ENCODE measurements around the gene SLC8A1. TPM values are rescaled to one million over a fixed set of nuclear protein-coding genes. Genes with fewer than 3 reads are reported as not detected.

SLC8A1 gene
- total RNA-seq, 1 donor from 2014 or later: 9.6 TPM

GRCh38 chr2:40130251-40130994 lies 321.5 kb downstream of the SLC8A1 start:
- Histone ChIP-seq H2AFZ (replicated peaks) (no peak overlapping the region), H3K27ac (no peak overlapping the region)

GRCh38 chr2:40129725-40130124 lies 322.2 kb downstream of the SLC8A1 start:
- no peaks in the 10 kb centered on the region for H3K9me3 ChIP-seq (ENCODE audit: low read depth)
- peaks cover 19% of the 10 kb centered on the region for H3K4me1 ChIP-seq
- H3K79me2 ChIP-seq (ENCODE audit: low read depth): no peaks in the 10 kb centered on the region
- Mint-ChIP-seq H3K27ac (no peak overlapping the region), H3K4me3 (no peak overlapping the region), H3K4me1 (peaks cover 20% of the 10 kb centered on the region), H3K9me3 (no peaks in the 10 kb centered on the region), H3K27me3 (ENCODE audit: insufficient read depth, low read depth) (no peaks in the 10 kb centered on the region), H3K36me3 (no peaks in the 10 kb centered on the region)
- no peaks in the 10 kb centered on the region for H3F3A ChIP-seq (ENCODE audit: low read depth)
- no peak for TF ChIP-seq CTCF (IDR thresholded peaks at IDR 0.05)
- no peak for TF ChIP-seq EZH2phosphoT487 (IDR thresholded peaks at IDR 0.05)
- TF ChIP-seq EZH2 (IDR thresholded peaks at IDR 0.05): no peak
- no peak for DNase-seq (ENCODE audit: low spot score)
- no peaks in the 10 kb centered on the region for H3K27me3 ChIP-seq
- H3K4me2 ChIP-seq: no peak overlapping the region
- no peaks in the 10 kb centered on the region for H4K20me1 ChIP-seq (ENCODE audit: low read depth)
- no peak overlapping the region for H2AFZ ChIP-seq (replicated peaks)
- H3K4me3 ChIP-seq: no peak overlapping the region
- no peaks in the 10 kb centered on the region for H3K36me3 ChIP-seq
- no peak overlapping the region for H3K27ac ChIP-seq
- no peak overlapping the region for H3K9ac ChIP-seq

More at GRCh38 chr2:40130251-40130994, 321.5 kb downstream of the SLC8A1 start:
- H3K27me3 Mint-ChIP-seq (ENCODE audit: insufficient read depth, low read depth): no peaks in the 10 kb centered on the region
- no peak for DNase-seq (ENCODE audit: low spot score)
- H3K4me3 ChIP-seq: no peak overlapping the region
- peaks cover 19% of the 10 kb centered on the region for H3K4me1 ChIP-seq
- H3K79me2 ChIP-seq (ENCODE audit: low read depth): no peaks in the 10 kb centered on the region
- no peaks in the 10 kb centered on the region for H3K36me3 ChIP-seq
- no peak overlapping the region for H3K4me2 ChIP-seq
- H3K4me1 Mint-ChIP-seq: peaks cover 20% of the 10 kb centered on the region
- no peaks in the 10 kb centered on the region for H3K36me3 Mint-ChIP-seq
- no peak overlapping the region for H3K27ac Mint-ChIP-seq
- TF ChIP-seq CTCF (IDR thresholded peaks at IDR 0.05): no peak
- no peak for TF ChIP-seq EZH2phosphoT487 (IDR thresholded peaks at IDR 0.05)
- no peak for TF ChIP-seq EZH2 (IDR thresholded peaks at IDR 0.05)
- no peaks in the 10 kb centered on the region for H4K20me1 ChIP-seq (ENCODE audit: low read depth)
- H3K9me3 Mint-ChIP-seq: no peaks in the 10 kb centered on the region
- H3K9ac ChIP-seq: no peak overlapping the region
- no peak overlapping the region for H3K4me3 Mint-ChIP-seq
- H3K9me3 ChIP-seq (ENCODE audit: low read depth): no peaks in the 10 kb centered on the region
- H3F3A ChIP-seq (ENCODE audit: low read depth): no peaks in the 10 kb centered on the region
- H3K27me3 ChIP-seq: no peaks in the 10 kb centered on the region

- no peaks in the 10 kb centered on the region for H3K79me2 ChIP-seq (ENCODE audit: low read depth)
- no peaks in the 10 kb centered on the region for H3K36me3 Mint-ChIP-seq
- peaks cover 26% of the 10 kb centered on the region for H3K4me1 ChIP-seq
- no peaks in the 10 kb centered on the region for H3F3A ChIP-seq (ENCODE audit: low read depth)
- H3K27me3 Mint-ChIP-seq (ENCODE audit: insufficient read depth, low read depth): no peaks in the 10 kb centered on the region
- no peak overlapping the region for H3K4me3 Mint-ChIP-seq
- H3K27ac Mint-ChIP-seq: no peak overlapping the region
- no peak for DNase-seq (ENCODE audit: low spot score)
- H3K4me3 ChIP-seq: no peak overlapping the region
- TF ChIP-seq EZH2 (IDR thresholded peaks at IDR 0.05) (no peak), CTCF (IDR thresholded peaks at IDR 0.05) (no peak), EZH2phosphoT487 (IDR thresholded peaks at IDR 0.05) (no peak)
- no peak overlapping the region for H3K4me2 ChIP-seq
- H3K4me1 Mint-ChIP-seq: peaks cover 23% of the 10 kb centered on the region
- H3K27me3 ChIP-seq: no peaks in the 10 kb centered on the region
- no peaks in the 10 kb centered on the region for H3K36me3 ChIP-seq
- H3K9ac ChIP-seq: no peak overlapping the region
- H2AFZ ChIP-seq (replicated peaks): no peak overlapping the region
- H3K27ac ChIP-seq: no peak overlapping the region
- H3K9me3 Mint-ChIP-seq: no peaks in the 10 kb centered on the region
- H3K9me3 ChIP-seq (ENCODE audit: low read depth): no peaks in the 10 kb centered on the region
- H4K20me1 ChIP-seq (ENCODE audit: low read depth): no peaks in the 10 kb centered on the region
These were observed 323.1 kb downstream of the SLC8A1 start for GRCh38 chr2:40128796-40129195.

Measured in neural progenitor cell (in vitro differentiated cells).